Measurements from ENCODE around the gene CTDSP1.

- no peak for TF ChIP-seq POLR2AphosphoS5 (IDR thresholded peaks at IDR 0.05)
- TF ChIP-seq CTCF (IDR thresholded peaks at IDR 0.05 in 8 of 11, conservative IDR thresholded peaks at IDR 0.05 in 3 of 11) = no peak
- no peak for TF ChIP-seq POLR2A (IDR thresholded peaks at IDR 0.05)
Measured at GRCh38 chr2:218374795-218375194, 24.9 kb upstream of the CTDSP1 start.

Measured in spleen (tissue), 7 donors.